Right lobe of liver (tissue), 4 donors: ENCODE data around the gene EPB41.

Experiments used
- POLR2A ChIP-seq: fragments of 450-650 bp; IDR thresholded peaks from one replicate; pipeline ENCODE4 v1.6.1; 2017; ENCODE audit warnings: antibody characterized with exemption, mild to moderate bottlenecking
- TF ChIP-seq, protein P1 (sequence below), 4 donors: fragments of 200-600 bp in 3 of 4; fragments of 450-650 bp in 1 of 4; IDR thresholded peaks; one replicate each; pipeline versions ENCODE4 v1.5.1 to v1.8.0; 2016 to 2022; ENCODE audit warnings: antibody characterized with exemption in 4 of 4, mild to moderate bottlenecking in 2 of 4
- donor health status: DM: no; HTN: no; CAD: no.
- donor health status: DM: no; HTN: no; CAD: no.
- donor health status: DM: no; HTN: yes; CAD: no.

DNA sequence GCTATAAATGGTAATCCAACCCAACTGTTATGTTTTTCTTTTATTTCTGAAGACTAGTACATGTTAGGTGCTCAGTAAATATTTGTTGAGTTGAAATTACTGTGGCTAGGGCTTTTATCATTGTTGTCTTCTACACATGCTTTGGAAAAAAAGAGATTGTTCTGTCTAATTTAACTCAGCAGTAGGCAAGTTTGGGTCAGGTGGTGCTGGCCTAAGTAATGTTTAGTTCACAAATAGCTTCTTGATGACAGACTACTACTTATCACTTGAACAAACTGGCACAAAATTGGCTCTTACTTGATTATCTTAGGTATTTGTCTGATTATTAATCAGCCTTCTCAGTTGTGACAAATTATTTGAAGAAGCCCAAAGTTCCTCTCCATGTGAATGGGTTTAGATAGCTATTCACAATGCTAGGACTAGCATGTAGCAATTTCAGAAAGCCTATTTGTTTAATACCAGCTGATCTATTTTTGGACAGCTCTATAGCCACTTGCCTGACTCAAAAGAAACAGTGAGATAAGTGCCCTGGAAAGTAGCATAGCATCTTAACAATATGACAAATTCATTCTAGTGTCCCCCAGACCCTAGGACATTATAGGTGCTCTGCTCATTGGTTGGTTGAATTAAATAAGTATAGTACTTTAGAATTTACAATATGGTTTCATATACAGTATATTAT, 176.7 kb downstream of the EPB41 start:
- TF ChIP-seq, protein P1, sequence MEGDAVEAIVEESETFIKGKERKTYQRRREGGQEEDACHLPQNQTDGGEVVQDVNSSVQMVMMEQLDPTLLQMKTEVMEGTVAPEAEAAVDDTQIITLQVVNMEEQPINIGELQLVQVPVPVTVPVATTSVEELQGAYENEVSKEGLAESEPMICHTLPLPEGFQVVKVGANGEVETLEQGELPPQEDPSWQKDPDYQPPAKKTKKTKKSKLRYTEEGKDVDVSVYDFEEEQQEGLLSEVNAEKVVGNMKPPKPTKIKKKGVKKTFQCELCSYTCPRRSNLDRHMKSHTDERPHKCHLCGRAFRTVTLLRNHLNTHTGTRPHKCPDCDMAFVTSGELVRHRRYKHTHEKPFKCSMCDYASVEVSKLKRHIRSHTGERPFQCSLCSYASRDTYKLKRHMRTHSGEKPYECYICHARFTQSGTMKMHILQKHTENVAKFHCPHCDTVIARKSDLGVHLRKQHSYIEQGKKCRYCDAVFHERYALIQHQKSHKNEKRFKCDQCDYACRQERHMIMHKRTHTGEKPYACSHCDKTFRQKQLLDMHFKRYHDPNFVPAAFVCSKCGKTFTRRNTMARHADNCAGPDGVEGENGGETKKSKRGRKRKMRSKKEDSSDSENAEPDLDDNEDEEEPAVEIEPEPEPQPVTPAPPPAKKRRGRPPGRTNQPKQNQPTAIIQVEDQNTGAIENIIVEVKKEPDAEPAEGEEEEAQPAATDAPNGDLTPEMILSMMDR (IDR thresholded peaks at IDR 0.05): no peak
- no peak for TF ChIP-seq POLR2A
